ENCODE results near the gene LYSMD4.

The LYSMD4 gene

DNA sequence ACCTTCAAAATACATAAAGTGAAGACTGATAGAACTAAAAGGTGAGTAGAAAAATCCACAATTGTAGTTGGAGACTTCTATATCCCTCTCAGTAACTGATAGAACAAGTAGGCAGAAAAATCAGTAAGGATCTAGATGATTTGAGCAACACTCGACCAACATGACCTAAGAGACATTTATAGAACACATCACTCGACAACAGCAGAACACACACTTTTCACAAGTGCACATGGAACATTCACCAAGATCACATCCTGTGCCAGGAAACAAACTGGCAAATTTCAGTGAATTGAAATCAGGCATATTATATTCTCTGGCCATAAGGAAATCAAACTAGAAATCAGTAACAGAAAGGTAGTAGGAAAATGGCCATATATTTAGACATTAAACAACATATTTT lies 37.1 kb downstream of the LYSMD4 start:
- no peak for DNase-seq (ENCODE audit: insufficient read length)
- FAIRE-seq = no peak
- TF ChIP-seq TAF1 (IDR thresholded peaks at IDR 0.05; ENCODE audit: borderline replicate concordance, low read depth, low read length) (no peak), POLR2A (IDR thresholded peaks at IDR 0.05; ENCODE audit: low read depth, low read length) (no peak)

DNA sequence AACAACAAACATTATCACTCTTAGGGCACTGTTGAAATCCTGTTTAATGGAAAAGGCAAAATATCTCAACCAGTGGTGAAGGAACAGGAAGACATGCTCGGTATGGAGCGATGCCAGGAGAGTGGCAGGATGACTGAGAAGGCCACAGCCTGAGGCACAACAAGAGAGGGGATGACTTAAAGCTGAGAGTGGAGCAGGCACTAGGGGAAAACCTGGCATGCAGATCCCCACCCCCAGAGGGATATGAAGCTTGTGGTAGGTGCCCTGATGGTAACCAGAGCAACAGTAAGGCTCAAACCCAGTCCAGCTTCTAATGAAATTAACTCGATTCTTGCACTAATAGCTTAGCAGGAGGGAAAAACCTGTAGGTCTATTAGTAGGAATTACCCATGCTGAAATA lies 40.4 kb downstream of the LYSMD4 start:
- FAIRE-seq = no peak
- TF ChIP-seq POLR2AphosphoS5 (IDR thresholded peaks at IDR 0.05; ENCODE audit: low read depth, low read length) (no peak), POLR2A (IDR thresholded peaks at IDR 0.05; ENCODE audit: low read depth, low read length) (no peak), TAF1 (IDR thresholded peaks at IDR 0.05; ENCODE audit: borderline replicate concordance, low read depth, low read length) (no peak)
- no peak for DNase-seq (ENCODE audit: insufficient read length)

DNA sequence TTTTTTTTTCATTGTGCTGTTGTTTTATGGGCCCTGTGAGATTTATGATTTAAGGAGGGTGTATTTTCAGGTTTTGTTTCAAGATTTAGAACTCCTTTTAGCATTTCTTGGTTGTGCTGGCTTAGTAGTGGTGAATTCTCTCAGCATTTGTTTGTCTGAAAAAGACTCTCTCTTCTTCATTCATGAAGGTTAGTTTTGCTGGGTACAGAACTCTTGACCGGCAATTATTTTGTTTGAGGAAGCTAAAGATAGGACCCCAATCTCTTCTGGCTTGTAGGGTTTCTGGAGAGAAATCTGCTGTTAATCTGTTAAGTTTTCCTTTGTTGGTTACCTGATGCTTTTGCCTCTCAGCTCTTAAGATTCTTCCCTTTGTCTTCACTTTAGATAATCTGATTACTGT lies 46.9 kb downstream of the LYSMD4 start:
- FAIRE-seq = no peak
- TF ChIP-seq POLR2A (IDR thresholded peaks at IDR 0.05; ENCODE audit: low read depth, low read length) (no peak), POLR2AphosphoS5 (IDR thresholded peaks at IDR 0.05; ENCODE audit: low read depth, low read length) (no peak), TAF1 (IDR thresholded peaks at IDR 0.05; ENCODE audit: borderline replicate concordance, low read depth, low read length) (no peak)
- no peak for DNase-seq (ENCODE audit: insufficient read length)

DNA sequence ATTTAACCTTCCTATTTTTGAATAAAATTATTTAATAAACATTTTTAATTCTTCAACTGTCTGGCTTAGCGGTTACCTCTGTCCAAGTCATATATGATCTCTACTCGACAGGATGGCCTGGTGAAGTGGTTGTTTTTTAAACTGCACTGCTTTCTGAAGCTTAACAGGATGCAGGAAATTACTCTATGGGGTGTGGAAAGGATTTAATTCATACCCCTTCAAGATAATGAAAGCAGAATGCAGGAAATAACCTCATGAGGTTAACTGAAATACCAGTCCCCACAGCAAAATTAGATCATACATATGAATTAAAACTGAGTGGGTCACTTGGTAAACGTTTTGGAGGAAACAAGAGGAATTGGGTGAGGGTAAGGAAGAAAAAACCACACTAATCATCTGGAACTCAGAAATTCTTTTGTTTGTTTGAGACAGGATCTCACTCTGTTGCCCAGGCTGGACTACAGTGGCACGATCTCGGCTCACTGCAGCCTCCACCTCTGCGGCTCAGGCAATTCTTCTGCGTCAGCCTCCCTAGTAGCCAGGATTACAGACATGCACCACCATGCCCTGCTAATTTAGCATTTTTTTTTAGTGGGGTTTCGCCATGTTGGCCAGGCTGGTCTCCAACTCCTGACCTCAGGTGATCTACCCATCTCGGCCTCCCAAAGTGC lies 50.1 kb downstream of the LYSMD4 start:
- FAIRE-seq = no peak
- TF ChIP-seq TAF1 (IDR thresholded peaks at IDR 0.05; ENCODE audit: borderline replicate concordance, low read depth, low read length) = no peak
- TF ChIP-seq POLR2A (IDR thresholded peaks at IDR 0.05; ENCODE audit: low read depth, low read length) = no peak
- TF ChIP-seq POLR2AphosphoS5 (IDR thresholded peaks at IDR 0.05; ENCODE audit: low read depth, low read length) = no peak
- DNase-seq (ENCODE audit: insufficient read length) = no peak

DNA sequence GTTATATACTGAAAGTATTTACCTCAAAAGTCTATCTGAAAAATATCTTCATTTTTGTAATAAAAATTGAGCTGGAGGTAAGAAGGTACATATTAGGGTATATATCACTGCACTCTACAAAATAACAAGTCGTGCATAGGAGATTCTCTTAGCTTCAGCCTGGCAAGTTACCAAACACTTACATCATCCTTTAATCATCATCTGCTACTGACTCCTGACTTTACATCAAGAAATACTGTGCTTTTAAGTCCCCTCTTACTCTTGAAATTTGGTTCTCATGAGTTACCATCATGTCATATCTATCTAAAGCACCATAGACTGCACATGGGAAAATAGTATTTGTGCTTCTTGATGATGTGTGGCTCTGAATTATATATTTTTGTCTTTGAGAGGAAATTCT lies 50.8 kb downstream of the LYSMD4 start:
- no peak for TF ChIP-seq TAF1 (IDR thresholded peaks at IDR 0.05; ENCODE audit: borderline replicate concordance, low read depth, low read length)
- TF ChIP-seq POLR2A (IDR thresholded peaks at IDR 0.05; ENCODE audit: low read depth, low read length) = no peak
- no peak for TF ChIP-seq POLR2AphosphoS5 (IDR thresholded peaks at IDR 0.05; ENCODE audit: low read depth, low read length)
- FAIRE-seq = no peak
- no peak for DNase-seq (ENCODE audit: insufficient read length)

DNA sequence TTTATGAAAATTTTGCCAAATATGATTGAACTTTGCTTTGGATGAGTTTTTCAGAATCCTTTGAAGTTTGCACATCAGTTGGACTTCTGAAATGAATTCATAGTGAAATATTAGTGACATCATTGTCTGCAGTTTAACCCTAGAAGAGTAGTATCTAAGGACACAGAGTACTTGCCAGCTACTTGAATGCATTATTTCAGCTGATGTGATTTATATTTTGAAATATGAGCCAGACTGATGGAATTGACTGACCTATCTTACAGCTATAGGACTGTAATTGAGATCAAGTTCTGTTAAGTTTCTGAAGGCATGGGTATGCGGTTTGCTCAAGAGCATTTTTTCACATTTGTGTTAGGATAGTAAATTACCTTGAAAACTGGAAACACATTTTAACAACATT lies 51.2 kb downstream of the LYSMD4 start:
- TF ChIP-seq POLR2A (IDR thresholded peaks at IDR 0.05; ENCODE audit: low read depth, low read length) (no peak), TAF1 (IDR thresholded peaks at IDR 0.05; ENCODE audit: borderline replicate concordance, low read depth, low read length) (no peak), POLR2AphosphoS5 (IDR thresholded peaks at IDR 0.05; ENCODE audit: low read depth, low read length) (no peak)
- DNase-seq (ENCODE audit: insufficient read length) (no peak), FAIRE-seq (no peak)

DNA sequence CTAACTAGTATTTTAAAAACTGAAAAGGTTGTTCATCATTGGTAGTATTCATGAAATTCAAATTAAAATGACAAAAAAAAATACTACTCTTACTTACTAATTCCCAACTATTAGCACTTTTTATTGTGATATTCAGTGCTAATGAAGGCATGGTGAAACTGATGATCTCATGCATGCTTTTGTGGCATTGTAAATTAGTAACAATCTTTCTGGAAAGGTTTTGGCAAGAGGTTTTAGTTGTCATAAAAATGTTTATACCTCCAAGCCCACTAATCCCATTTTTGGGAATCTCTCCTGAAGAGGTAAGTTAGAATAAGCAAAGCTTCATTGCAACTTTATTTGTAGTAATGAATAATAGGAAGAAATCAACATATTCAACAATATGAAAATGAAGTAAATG lies 53.0 kb downstream of the LYSMD4 start:
- no peak for DNase-seq (ENCODE audit: insufficient read length)
- FAIRE-seq = no peak
- TF ChIP-seq TAF1 (IDR thresholded peaks at IDR 0.05; ENCODE audit: borderline replicate concordance, low read depth, low read length) = no peak
- TF ChIP-seq POLR2AphosphoS5 (IDR thresholded peaks at IDR 0.05; ENCODE audit: low read depth, low read length) = no peak
- no peak for TF ChIP-seq POLR2A (IDR thresholded peaks at IDR 0.05; ENCODE audit: low read depth, low read length)

DNA sequence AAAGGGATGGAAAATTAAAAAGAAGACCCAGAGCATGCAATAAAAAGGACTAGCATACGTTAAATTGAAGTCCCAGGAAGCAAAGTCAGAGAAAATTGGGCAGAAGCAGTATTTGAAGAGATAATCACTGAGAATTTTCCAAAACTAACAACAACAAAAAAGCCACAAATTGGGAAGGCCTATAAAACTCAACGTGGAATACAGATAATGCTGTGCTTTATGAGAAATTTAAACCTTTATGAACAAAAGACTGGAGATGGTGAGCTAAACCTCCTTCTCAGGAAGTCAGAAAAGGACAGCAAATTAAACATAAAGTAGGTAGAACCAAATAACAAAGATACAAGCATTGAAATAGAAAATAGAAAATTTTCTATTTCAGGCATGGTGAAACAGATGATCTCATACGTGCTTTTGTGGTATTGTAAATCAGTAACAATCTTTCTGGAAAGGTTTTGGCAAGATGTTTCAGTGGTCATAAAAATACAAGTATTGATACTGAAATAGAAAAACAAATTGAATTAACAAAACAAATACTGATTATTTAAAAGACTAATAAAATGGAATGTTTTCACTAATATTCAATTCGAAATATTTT lies 55.6 kb downstream of the LYSMD4 start:
- TF ChIP-seq TAF1 (IDR thresholded peaks at IDR 0.05; ENCODE audit: borderline replicate concordance, low read depth, low read length) = no peak
- TF ChIP-seq POLR2AphosphoS5 (IDR thresholded peaks at IDR 0.05; ENCODE audit: low read depth, low read length) = no peak
- TF ChIP-seq POLR2A (IDR thresholded peaks at IDR 0.05; ENCODE audit: low read depth, low read length) = no peak
- FAIRE-seq = no peak

More for the DNA sequence above, 55.6 kb downstream of the LYSMD4 start:
- DNase-seq (ENCODE audit: insufficient read length) = no peak

Measured in GM12892 (cell line).